Natural killer cell (primary cell): ENCODE data around the gene CYLD. TPM values are rescaled to one million over a fixed set of nuclear protein-coding genes. Genes with fewer than 3 reads are reported as not detected.

Source experiments
- ATAC-seq, 3 donors: fragments of 150-1000 bp in 2 of 3; fragments of 200-7000 bp in 1 of 3; cut with Tn5 transposase; 1 replicate in 1 of 3; 2 replicates in 2 of 3; pipeline ENCODE4 v1.10.0; 2021; ENCODE audit warnings: mild to moderate bottlenecking in 2 of 3, moderate library complexity in 2 of 3
- DNase-seq, 2 donors: peaks; one replicate each; pipeline versions ENCODE4 v3.0.0 to v3.0.0-alpha.2; 2013 to 2021; ENCODE audit warnings: mixed read lengths in 1 of 2
- H3K27ac ChIP-seq: one replicate; pipeline ENCODE4 v1.5.1; 2013; ENCODE audit warnings: mild to moderate bottlenecking, low read length
- H3K27me3 ChIP-seq: one replicate; pipeline ENCODE4 v1.6.1; 2013; ENCODE audit warnings: low read length; ENCODE audit not compliant: control insufficient read depth, insufficient read depth
- H3K36me3 ChIP-seq: one replicate; pipeline ENCODE4 v1.6.1; 2013; ENCODE audit warnings: low read length; ENCODE audit not compliant: control insufficient read depth, insufficient read depth
- H3K4me1 ChIP-seq: one replicate; pipeline ENCODE4 v1.6.1; 2013; ENCODE audit warnings: low read length; ENCODE audit not compliant: control insufficient read depth, insufficient read depth
- H3K4me3 ChIP-seq: one replicate; pipeline ENCODE4 v1.5.1; 2013; ENCODE audit warnings: low read length
- H3K9me3 ChIP-seq: one replicate; pipeline ENCODE4 v1.6.1; 2013; ENCODE audit warnings: low read length; ENCODE audit not compliant: control insufficient read depth, insufficient read depth
- H3K27ac Mint-ChIP-seq, 2 donors: one replicate each; pipeline ENCODE4 v1.8.0; 2022; ENCODE audit warnings: mild to moderate bottlenecking in 2 of 2, mixed read lengths in 2 of 2, moderate library complexity in 1 of 2
- H3K27me3 Mint-ChIP-seq, 2 donors: one replicate each; pipeline ENCODE4 v1.8.0; 2022; ENCODE audit warnings: low read depth in 2 of 2, mixed read lengths in 2 of 2
- H3K36me3 Mint-ChIP-seq: one replicate; pipeline ENCODE4 v1.8.0; 2022; ENCODE audit warnings: mixed read lengths
- H3K4me1 Mint-ChIP-seq, 2 donors: one replicate each; pipeline ENCODE4 v1.8.0; 2022; ENCODE audit warnings: mixed read lengths in 2 of 2
- H3K4me3 Mint-ChIP-seq: one replicate; pipeline ENCODE4 v1.8.0; 2022; ENCODE audit warnings: mild to moderate bottlenecking, moderate library complexity, mixed read lengths
- H3K9me3 Mint-ChIP-seq, 2 donors: one replicate each; pipeline ENCODE4 v1.8.0; 2022; ENCODE audit warnings: mixed read lengths in 2 of 2
- CTCF ChIP-seq: fragments of 200-600 bp; IDR thresholded peaks from one replicate; pipeline ENCODE4 v1.8.0; 2022; ENCODE audit warnings: antibody characterized with exemption
- WGBS: methylation state at CpG from one replicate; pipeline ENCODE4 v1.1.7; 2013; ENCODE audit warnings: missing lambda C conversion rate; ENCODE audit not compliant: insufficient coverage; 5-methylcytosine and 5-hydroxymethylcytosine counted together
- intact Hi-C: fragments of 100-400 bp; cut with micrococcal nuclease; formaldehyde crosslinking; loops from one replicate; pipeline ENCODE4 v1.14.2; 2022
- total RNA-seq, 4 donors: library from RNA; stranded (reverse); fragments of 120-200 nt in 1 of 4; gene quantifications; one replicate each; pipeline versions ENCODE4 v1.2.3 to v1.2.4, GENCODE V29; 2013 to 2022

CYLD gene
- total RNA-seq, 3 donors from 2014 or later (not counting 1 experiment from before 2014, with no cell fraction given): 227 to 246 (median 236) TPM

GRCh38 chr16:50812876-50813466, 71.1 kb downstream of the CYLD start:
- no peaks in the 10 kb centered on the region for H3K27me3 Mint-ChIP-seq
- 72% methylated on average over 9 of the region's 9 CpGs for WGBS
- no peak for TF ChIP-seq CTCF
- H3K4me3 Mint-ChIP-seq: no peak overlapping the region
- H3K9me3 Mint-ChIP-seq: no peaks in the 10 kb centered on the region
- ATAC-seq: no peak
- H3K4me1 ChIP-seq: no peaks in the 10 kb centered on the region
- H3K36me3 Mint-ChIP-seq: no peaks in the 10 kb centered on the region
- no peak overlapping the region for H3K27ac ChIP-seq
- intact Hi-C loops: no loop called here
- H3K4me1 Mint-ChIP-seq: no peaks in the 10 kb centered on the region
- no peaks in the 10 kb centered on the region for H3K36me3 ChIP-seq
- DNase-seq: no peak
- no peak overlapping the region for H3K4me3 ChIP-seq
- H3K27ac Mint-ChIP-seq: no peak overlapping the region
- no peaks in the 10 kb centered on the region for H3K9me3 ChIP-seq
- no peaks in the 10 kb centered on the region for H3K27me3 ChIP-seq

GRCh38 chr16:50814052-50814451, 72.2 kb downstream of the CYLD start:
- Histone ChIP-seq H3K36me3 (no peaks in the 10 kb centered on the region), H3K27ac (no peak overlapping the region), H3K4me1 (no peaks in the 10 kb centered on the region), H3K4me3 (no peak overlapping the region), H3K27me3 (no peaks in the 10 kb centered on the region), H3K9me3 (no peaks in the 10 kb centered on the region)
- DNase-seq: no peak
- no peak for ATAC-seq
- Mint-ChIP-seq H3K4me3 (no peak overlapping the region), H3K9me3 (no peaks in the 10 kb centered on the region), H3K4me1 (no peaks in the 10 kb centered on the region), H3K27ac (no peak overlapping the region), H3K27me3 (no peaks in the 10 kb centered on the region), H3K36me3 (no peaks in the 10 kb centered on the region)
- 90% methylated on average over 4 of the region's 4 CpGs for WGBS
- intact Hi-C loops: no loop called here
- no peak for TF ChIP-seq CTCF

GRCh38 chr16:50814541-50814940, 72.7 kb downstream of the CYLD start:
- intact Hi-C loops: no loop called here

More at GRCh38 chr16:50814541-50814940, 72.7 kb downstream of the CYLD start:
- Mint-ChIP-seq H3K9me3 (no peaks in the 10 kb centered on the region), H3K4me3 (no peak overlapping the region), H3K27me3 (no peaks in the 10 kb centered on the region), H3K36me3 (no peaks in the 10 kb centered on the region), H3K27ac (no peak overlapping the region), H3K4me1 (no peaks in the 10 kb centered on the region)
- H3K9me3 ChIP-seq: no peaks in the 10 kb centered on the region
- H3K4me3 ChIP-seq: no peak overlapping the region
- no peaks in the 10 kb centered on the region for H3K36me3 ChIP-seq
- DNase-seq: no peak
- WGBS: 95% methylated on average over 6 of the region's 7 CpGs
- ATAC-seq: no peak
- H3K27ac ChIP-seq: no peak overlapping the region
- no peaks in the 10 kb centered on the region for H3K27me3 ChIP-seq
- no peak for TF ChIP-seq CTCF
- no peaks in the 10 kb centered on the region for H3K4me1 ChIP-seq
